Pancreas (tissue), 10 donors: Measurements from ENCODE around the gene IL11. TPM values are rescaled to one million over a fixed set of nuclear protein-coding genes. Genes with fewer than 3 reads are reported as not detected.

Source experiments
- ATAC-seq, 4 donors: fragments of 200-7000 bp; cut with Tn5 transposase; one replicate each; pipeline versions ENCODE4 v1.8.0 to v1.9.1; 2020; ENCODE audit warnings: mild to moderate bottlenecking in 4 of 4, moderate library complexity in 4 of 4
- DNase-seq, 6 donors: peaks; one replicate each; pipeline ENCODE4 v3.0.0-alpha.2; 2020
- FAIRE-seq: peaks from 2 replicates; lab custom pipeline; 2012; peaks lifted over from hg19 to GRCh38; lab: Jason Lieb, UNC
- H3K27ac ChIP-seq, 4 donors: fragments of 200-600 bp; sonication (generic); 1 replicate in 3 of 4; 2 replicates in 1 of 4; pipeline versions ENCODE4 v1.5.0 to v1.8.0; 2020
- H3K27me3 ChIP-seq, 4 donors: fragments of 200-600 bp; one replicate each; pipeline ENCODE4 v1.8.0; 2021
- H3K36me3 ChIP-seq, 3 donors: fragments of 200-600 bp; sonication (generic) in 1 of 3; one replicate each; pipeline versions ENCODE4 v1.5.0 to v1.8.0; 2020 to 2021
- H3K4me1 ChIP-seq, 3 donors: fragments of 200-600 bp; one replicate each; pipeline ENCODE4 v1.8.0; 2021
- H3K4me3 ChIP-seq, 4 donors: fragments of 200-600 bp; sonication (generic) in 2 of 4; one replicate each; pipeline versions ENCODE4 v1.5.0 to v1.8.0; 2020 to 2021
- H3K9me3 ChIP-seq, 4 donors: fragments of 200-600 bp; one replicate each; pipeline ENCODE4 v1.8.0; 2021
- CTCF ChIP-seq, 4 donors: fragments of 200-600 bp; sonication (generic) in 3 of 4; IDR thresholded peaks; one replicate each; pipeline versions ENCODE4 v1.5.0 to v1.8.0; 2021; ENCODE audit warnings: antibody characterized with exemption in 4 of 4
- WGBS, 2 donors: extraction: QIAGEN DNeasy Blood & Tissue Kit; methylation state at CpG; one replicate each; pipeline ENCODE4 v1.1.7; 2013; 5-methylcytosine and 5-hydroxymethylcytosine counted together
- intact Hi-C, 3 donors: fragments of 100-400 bp; cut with DNase I; formaldehyde crosslinking; loops; one replicate each; pipeline versions ENCODE4 v1.11.1 to v1.14.2; 2022
- polyA plus RNA-seq, 2 donors: library from polyadenylated mRNA; stranded (reverse); fragments of 200-250 nt; gene quantifications; one replicate each; pipeline ENCODE4 v1.2.3, GENCODE V29; 2013
- total RNA-seq, 6 donors: library from RNA; stranded (reverse); fragmentation: NEBNext Ultra II Directional in 4 of 6; extraction: Animal tissue kit (Norgen Biotek cat#: 25700) in 4 of 6; gene quantifications; one replicate each; pipeline versions ENCODE4 v1.2.1 to v1.2.4, GENCODE V29; 2021 to 2023
- donor health status: healthy with polysubstance abuse.
- donor health status: DM: no; HTN: no; CAD: no; lungs with moderate emphysema.
- donor health status: DM: no; HTN: no; CAD: no.
- donor health status: control.
- donor health status: control.
- donor health status: Bipolar disorder and iron deficiency.
- donor health status: DM: yes; HTN: yes; CAD: no.
- donor health status: DM: no; HTN: no; CAD: no.
- donor health status: DM: no; HTN: no; CAD: no.
- donor health status: DM: yes; HTN: yes; CAD: no.

The IL11 gene
- total and polyA plus RNA-seq, 8 donors = 0.16 to 0.41 (median 0.20) TPM; not detected in 3

DNA sequence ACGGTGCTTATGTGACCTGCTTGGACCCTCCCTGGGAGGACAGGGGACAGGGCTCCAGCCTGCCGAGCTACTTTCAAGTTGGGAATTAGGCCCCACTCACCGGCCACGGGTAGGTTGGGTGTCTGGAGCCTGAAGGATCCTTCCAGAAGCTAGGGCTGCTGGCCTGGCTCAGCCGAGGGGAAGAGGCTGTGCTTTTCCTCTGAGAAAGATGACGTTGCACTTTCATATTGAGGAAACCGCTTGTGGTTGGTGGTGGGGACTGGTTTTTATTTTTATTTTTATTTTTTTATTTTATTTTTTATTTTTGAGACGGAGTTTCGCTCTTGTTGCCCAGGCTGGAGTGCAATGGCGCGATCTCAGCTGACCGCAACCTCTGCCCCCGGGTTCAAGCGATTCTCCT lies 45.1 kb downstream of the IL11 start, which contains the start of gene TMEM150B:
TSS of gene TMEM150B (minus strand) at position 170 of the 400 bp plus-strand sequence. CDS start 4,305 bp downstream, outside the sequence.
- no peak for TF ChIP-seq CTCF (IDR thresholded peaks at IDR 0.05)
- FAIRE-seq = no peak
- WGBS, 2 donors = 72 to 80% methylated on average over 14 of the region's 14 CpGs

DNA sequence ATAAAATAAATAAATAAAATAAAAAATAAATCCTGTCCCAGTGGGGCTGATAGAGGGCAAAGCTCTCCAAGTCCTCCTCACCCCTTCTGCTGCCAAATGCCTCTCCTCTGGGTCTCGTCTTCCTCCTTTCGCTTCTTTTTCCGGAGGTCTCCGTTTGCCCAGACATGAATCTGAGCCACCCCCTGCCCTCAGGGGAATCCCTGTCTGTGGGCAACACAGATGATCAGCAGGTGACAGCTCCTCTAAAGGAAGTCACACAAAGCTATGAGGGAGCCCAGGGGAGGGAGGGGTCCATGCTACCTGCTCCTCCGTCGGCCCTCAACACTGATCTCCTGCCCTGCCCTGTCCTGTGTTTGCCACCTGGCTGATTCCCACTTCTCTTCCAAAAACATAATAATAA lies 45.6 kb downstream of the IL11 start:
- ATAC-seq = no peak
- no peak for TF ChIP-seq CTCF (IDR thresholded peaks at IDR 0.05)
- FAIRE-seq = no peak
- DNase-seq = no peak
- Histone ChIP-seq H3K36me3 (no peaks in the 10 kb centered on the region), H3K4me3 (no peak overlapping the region), H3K4me1 (no peaks in the 10 kb centered on the region), H3K27me3 (no peaks in the 10 kb centered on the region), H3K27ac (peak overlapping the region in 1 of 4 donors; percentile 51), H3K9me3 (no peaks in the 10 kb centered on the region)
- intact Hi-C loops = no loop called here
- WGBS, 2 donors = 82% methylated on average over 6 of the region's 6 CpGs

More for the DNA sequence above, 45.1 kb downstream of the IL11 start, which contains the start of gene TMEM150B:
- no peaks in the 10 kb centered on the region for H3K27me3 ChIP-seq
- no peaks in the 10 kb centered on the region for H3K4me1 ChIP-seq
- ATAC-seq (peak in 2 of 4 donors; percentile 20 to 51), DNase-seq (no peak)
- intact Hi-C loops = no loop called here
- H3K4me3 ChIP-seq = no peak within 1 kb of the TSS
- no peaks in the 10 kb centered on the region for H3K9me3 ChIP-seq
- H3K36me3 ChIP-seq = no peaks in the 10 kb centered on the region
- peak within 1 kb of the TSS in 1 of 4 donors; percentile 51 for H3K27ac ChIP-seq

- 39 to 44% methylated on average over 8 to 12 of the region's 12 CpGs for WGBS, 2 donors
- DNase-seq (no peak), FAIRE-seq (no peak)
Observed at GRCh38 chr19:55322204-55322885, 47.9 kb downstream of the IL11 start.

DNA sequence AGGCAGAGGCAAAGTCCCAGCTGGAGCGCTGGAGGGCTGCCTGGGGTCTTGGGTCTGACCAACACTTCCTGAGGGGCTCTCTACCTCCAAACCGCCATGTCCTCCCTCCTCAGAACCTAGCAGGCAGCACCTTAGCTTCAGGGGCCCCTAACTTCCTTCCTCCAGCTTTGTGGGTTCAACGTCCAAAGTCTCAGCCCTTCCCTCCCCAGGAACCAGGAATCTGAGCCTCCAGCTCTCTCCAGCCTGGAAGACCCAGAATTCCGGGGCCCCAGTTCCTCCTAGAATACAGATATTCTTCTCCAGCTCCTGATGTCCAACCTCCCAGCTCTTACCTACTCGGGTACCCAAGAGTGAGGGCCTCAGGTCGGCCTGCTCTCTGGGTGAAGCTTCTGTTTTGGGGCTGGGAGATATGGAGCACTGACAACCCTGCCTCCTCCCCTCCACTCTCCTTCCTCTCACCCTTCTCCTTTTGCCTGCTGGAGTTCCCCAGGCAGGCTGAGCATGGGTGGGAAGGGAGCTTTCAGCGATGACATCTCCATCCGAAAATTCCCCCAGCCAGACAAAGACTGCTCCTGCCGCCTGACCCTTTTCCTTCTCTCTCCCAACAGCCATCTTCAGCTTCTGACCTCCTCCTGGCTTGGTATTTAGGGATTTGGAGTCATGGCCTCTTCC lies 48.7 kb downstream of the IL11 start:
- no peak for TF ChIP-seq CTCF (IDR thresholded peaks at IDR 0.05)
- Histone ChIP-seq H3K36me3 (no peaks in the 10 kb centered on the region), H3K27ac (no peak overlapping the region), H3K27me3 (no peaks in the 10 kb centered on the region), H3K4me3 (no peak overlapping the region), H3K9me3 (no peaks in the 10 kb centered on the region), H3K4me1 (no peaks in the 10 kb centered on the region)
- ATAC-seq (no peak), FAIRE-seq (no peak), DNase-seq (no peak)
- intact Hi-C loops = no loop called here
- 59 to 65% methylated on average over 9 of the region's 9 CpGs for WGBS, 2 donors

More at GRCh38 chr19:55322204-55322885, 47.9 kb downstream of the IL11 start:
- Histone ChIP-seq H3K9me3 (no peaks in the 10 kb centered on the region), H3K27ac (no peak overlapping the region), H3K4me3 (no peak overlapping the region), H3K27me3 (no peaks in the 10 kb centered on the region), H3K4me1 (no peaks in the 10 kb centered on the region), H3K36me3 (no peaks in the 10 kb centered on the region)
- no peak for TF ChIP-seq CTCF (IDR thresholded peaks at IDR 0.05)
- ATAC-seq = no peak
- intact Hi-C loops = no loop called here
